SHP77 treated with DMSO at 0.1 percent for 48 hours (cell line): ENCODE results near the gene CHTF18.
"Not testable (repeated sequence)": the region's sequence is repeated elsewhere in the genome, so short reads cannot be mapped to it uniquely, and the experiment has no call there.

ENCODE experiments used
- DNase-seq: peaks from one replicate; lab custom pipeline; 2025; lab: John Stamatoyannopoulos, UW

CHTF18 gene

DNA sequence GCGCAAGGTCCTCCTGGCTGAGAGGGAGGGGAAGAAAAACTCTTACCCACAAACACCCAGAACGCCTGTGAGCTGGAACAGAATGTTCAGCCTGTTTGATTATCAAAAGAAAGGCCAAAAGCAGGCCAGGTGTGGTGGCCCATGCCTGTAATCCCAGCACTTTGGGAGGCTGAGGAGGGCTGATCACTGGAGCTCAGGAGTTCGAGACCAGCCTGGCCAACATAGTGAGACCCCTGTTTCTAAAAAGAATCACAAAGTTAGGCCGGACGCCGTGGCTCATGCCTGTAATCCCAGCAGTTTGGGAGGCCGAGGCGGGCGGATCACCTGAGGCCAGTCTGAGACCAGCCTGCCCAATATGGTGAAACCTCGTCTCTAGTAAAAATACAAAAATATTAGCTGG, 12.1 kb upstream of the CHTF18 start:
- not testable (repeated sequence) for DNase-seq

DNA sequence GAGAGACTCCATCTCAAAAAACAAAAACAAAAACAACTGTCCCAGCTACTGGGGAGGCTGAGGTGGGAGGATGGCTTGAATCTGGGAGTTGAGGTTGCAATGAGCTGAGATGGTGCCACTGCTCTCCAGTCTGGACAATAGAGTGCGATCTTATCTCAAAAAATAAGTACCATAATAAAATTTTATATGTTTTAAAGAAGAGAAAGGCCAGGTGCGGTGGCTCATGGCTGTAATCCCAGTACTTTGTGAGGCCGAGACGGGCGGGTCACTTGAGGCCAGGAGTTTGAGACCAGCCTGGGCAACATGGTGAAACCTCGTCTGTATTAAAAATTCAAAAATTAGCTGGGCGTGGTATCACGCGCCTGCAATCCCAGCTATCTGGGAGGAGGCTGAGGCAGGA, 11.6 kb upstream of the CHTF18 start:
- no peak for DNase-seq

DNA sequence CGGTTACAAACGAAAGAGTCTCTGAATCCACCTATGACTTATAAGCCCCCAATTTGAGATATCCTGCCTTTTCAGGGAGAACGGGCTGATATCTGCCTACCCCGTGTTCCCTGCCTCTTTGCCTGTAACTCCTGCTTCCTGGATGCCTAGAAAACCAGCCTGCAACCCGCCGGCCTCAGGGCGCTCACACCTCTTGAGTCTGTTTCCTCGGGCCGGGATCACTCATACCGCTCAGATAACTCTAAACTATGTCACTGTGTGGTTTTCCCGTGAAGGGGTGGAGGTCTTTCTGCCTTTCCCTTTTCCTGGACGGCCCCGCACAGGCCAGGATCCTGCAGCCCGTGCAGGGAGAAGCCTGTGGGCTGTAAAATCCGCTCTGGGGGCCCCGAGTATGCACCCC, 10.6 kb upstream of the CHTF18 start:
- no peak for DNase-seq

DNA sequence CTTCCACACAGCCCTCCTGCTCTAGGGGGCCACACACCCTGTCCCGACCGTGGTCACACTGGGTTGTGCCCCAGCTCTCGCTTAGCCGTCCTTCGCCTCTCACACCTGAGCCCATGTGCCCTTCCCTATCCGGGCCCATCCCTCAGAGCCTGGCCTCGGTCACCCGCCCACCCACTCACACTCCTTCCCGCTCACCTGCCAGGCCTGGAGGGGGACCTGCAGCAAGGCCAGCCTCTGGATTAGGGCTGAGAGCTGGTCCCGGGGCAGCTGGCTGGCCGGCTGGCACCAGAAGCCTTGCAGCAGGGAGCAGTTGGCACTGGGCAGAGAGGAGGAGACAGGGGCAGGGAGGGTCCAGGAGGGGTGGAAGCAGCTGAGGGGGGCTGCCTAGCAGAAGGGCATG, 10.0 kb upstream of the CHTF18 start:
- no peak for DNase-seq

DNA sequence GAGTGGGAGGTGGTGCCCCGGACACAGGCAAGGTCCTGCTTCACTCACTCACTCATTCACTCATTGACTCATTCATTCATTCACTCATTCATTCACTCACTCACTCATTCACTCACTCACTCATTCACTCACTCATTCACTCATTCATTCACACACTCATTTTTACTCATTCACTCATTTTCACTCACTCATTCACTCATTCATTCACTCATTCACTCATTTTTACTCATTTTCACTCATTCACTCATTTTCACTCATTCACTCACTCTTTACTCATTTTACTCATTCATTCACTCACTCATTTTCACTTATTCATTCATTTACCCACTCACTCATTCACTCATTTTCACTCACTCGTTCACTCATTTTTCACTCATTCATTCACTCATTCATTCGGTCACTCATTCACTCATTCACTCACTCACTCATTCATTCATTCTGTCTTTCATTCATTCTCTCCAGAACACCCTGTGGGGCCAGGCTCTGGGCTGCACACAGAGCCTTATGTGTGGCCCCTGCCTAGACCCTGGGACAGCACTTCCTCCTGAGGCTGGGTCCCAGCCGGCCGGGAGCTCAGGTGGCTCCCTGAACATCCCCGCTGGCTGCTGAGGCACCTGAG, 9.4 kb upstream of the CHTF18 start:
- no peak for DNase-seq

DNA sequence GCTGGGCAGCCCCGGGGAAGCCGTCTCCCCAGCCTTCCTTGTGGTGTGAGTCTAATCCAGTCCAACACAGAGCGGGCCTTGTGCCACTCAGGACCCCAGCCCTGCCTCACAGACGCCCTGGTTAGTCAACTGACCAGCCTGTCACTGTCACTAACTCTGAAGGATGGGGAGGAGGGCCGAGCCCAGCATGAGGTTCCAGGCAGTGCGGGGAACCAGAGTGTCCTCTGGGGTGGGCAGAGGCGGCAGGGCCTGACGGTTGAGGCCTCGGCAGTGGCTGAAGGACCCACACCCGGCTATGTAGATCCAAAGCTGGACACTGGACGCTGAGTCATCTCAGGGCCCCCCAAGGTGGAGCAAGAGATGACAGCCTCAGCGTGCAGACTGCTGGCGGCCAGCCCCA, 8.9 kb upstream of the CHTF18 start:
- no peak for DNase-seq

DNA sequence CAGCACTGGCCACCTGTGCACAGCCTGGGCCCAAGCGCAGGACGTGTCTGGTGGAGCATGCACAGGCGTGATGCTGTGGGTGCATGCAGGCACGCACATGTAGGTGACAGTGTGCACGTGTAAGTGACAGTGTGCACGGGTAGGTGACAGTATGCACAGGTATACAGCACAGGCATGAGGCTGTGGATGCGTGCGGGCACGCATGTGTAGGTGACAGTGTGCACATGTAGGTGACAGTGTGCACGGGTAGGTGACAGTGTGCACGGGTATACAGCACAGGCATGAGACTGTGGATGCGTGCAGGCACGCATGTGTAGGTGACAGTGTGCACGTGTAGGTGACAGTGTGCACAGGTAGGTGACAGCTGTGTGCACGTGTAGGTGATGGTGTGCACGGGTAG, 8.1 kb upstream of the CHTF18 start:
- no peak for DNase-seq

DNA sequence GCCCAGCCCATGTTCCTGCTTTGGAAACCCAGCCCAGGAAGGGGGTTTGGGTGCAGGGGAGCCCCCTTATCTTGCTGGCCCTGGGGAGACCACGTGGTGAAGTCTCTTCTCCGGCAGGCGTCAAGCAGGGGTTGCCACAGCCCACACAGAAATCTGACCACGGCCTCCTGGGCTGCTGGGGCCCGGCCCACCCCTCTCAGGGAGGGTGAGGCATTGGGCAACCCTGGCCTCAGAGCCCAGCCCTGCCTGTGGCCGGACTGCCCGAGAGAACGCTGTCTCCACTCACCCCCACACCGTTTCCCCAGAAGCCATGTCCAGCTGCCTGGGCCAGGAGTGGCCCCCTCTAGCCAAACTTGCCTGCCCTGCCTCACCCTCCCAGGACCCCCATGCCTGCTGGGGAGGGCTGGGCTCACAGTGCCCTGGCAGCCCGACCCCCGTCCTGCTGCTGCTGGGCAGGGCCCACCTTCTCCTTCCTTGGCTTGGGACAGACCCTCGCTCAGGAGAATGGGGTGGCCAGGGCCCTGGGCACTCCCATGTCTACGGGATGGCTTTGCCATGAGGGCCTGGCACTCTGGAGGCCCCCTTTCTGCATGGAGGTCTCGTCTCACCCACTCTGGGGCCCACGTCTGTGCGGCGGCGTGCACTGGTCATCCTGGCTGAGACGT, 6.9 kb upstream of the CHTF18 start:
- no peak for DNase-seq

DNA sequence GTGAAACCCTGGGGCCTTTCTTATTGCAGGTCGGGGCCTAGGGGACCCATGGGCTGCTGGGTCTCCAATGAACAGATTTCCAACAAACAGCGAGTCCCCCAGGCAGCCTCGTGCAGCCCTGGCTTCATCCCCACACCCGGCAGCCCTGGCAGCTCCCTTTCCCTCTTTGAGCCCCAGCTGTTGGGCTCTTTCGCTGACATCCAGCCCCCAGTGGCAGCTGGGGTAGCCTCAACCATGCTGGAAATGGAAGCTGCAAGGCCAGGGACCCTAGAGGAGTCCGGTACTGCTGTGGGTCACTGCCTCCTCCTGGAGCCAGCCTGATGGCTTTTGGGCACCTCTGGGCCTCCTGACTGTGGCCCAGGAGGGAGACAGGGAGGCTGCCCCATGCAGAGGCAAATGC, 6.2 kb upstream of the CHTF18 start:
- DNase-seq: no peak

DNA sequence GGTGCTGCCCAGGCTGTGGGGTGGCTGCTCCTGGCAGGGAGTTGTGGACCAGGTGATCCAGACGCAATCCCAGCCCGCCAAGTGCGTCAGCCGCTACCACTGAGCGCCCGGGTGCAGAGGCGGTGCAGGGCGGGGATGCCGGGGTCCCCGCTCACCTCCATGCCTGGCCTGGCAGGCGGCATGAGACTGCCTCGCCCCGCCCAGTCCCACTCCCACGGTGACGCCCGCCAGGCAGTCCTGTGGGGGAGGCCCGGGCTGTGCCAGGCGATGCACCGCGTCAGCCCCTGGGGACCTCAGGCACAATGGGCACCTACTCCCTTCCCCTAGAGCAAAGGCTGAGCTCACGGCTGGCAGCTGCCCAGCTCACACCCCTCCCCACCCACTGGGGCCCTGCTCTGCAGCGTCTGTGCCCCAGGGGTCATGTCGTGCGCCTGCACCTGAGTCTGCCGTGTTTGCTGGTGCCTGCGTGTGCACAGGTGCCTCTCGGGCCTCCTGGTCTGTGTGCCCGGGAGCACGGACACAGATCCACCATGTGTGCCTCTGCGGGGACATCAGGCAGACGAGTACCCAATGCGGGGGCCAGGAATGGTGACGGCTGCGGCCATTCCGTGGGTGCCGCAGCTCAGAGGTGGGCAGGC, 5.5 kb upstream of the CHTF18 start:
- DNase-seq: no peak

DNA sequence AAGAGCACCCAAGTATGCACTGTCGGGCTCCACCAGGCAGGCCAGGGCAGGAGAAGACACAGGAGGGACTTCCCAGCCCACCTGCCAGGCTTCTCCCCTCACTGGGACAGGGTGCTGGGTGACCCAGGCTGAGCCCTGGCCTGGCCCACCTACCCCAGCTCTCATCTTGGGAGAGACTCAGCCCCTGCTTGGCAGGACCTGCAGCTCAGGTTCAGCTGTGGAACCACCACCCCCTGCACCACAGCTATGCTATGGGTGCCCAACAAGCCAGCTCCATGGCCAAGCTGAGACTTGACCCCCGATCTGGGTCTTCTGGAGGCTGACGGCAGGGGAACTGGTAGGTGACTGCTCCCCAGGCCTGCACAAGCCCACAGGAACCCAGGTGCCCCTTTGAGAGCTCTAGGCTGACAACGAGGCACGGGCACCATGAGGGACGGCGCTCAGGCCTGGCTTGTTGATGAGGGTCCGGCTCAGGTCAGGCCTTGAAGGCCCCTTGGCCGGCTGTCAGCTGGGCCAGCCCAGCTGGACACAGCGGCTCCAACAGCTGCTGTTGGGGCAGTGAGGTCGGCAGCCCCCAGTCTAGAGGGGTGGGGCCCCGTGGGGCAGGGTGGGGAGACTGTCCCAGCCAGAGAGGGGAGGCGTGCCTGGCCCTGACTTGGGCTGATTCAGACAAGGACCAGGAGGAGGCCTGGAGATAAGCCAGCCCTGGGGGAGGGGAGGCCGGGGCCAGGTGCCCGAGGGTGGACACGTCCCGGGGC, 4.8 kb upstream of the CHTF18 start:
- DNase-seq: no peak

DNA sequence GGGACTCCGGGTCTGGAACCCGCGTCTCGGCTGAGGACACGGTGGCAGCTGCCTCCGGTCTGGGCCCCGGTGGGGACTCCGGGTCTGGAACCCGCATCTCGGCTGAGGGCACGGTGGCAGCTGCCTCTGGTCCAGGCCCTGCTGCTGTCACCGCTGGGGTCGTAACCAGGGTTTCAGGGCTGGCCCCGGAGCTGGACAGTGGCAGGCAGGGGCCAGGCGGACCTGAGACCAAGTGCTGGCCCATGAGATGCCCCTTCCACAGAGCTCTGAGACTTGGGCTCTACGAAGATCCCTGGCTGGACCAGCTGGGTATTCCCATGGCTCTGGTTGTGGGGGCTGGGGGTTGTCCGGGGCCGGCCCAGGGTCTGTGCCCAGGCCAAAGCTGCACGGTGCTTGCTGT, 4.0 kb upstream of the CHTF18 start:
- no peak for DNase-seq

DNA sequence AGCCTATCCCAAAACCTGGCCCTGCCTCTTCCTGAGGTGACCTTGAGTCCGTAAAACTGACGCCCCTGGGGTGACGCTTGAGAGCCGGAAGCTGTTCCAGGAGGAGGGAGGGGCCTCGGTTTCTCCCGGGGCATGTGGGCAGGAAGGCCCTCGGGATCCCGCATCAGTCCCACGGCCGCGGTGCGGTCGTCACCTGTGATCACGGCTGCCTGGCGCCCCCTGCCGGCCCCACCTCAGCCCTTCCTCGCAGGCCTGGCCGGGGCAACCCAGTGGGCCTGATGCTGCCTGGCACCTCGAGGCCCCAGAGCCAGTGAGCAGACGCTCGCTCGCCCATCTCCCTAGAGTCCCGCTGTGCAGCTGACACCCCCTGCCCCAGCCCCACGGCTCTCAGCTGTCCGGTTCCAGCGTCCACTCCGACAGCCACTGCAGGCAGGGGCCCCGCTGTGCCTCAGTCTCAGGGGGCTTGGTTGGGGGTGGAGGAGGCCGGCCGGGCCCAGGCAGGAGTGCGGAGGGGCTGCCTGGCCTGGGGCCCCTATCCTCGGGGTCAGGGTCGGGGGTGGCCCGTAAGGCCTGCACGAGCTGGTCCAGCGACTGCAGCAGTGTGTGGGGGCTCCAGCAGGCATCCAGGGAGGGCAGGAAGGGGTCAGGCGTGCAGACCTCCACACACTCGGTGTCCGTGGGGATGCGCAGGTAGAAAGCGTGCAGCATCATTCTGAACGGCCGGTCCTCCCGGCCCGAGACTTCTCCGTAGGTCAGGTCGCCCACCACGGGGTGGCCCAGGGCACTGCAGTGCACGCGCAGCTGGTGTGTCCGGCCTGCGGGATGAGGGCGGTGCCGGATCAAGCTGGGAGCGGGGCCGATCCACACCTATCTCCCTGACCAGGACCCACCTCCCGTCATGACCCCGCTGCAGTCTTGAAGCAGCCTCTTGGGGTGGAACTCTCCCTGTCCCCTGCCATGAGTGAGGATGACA, 2.6 kb upstream of the CHTF18 start:
- DNase-seq: peak; percentile 15

DNA sequence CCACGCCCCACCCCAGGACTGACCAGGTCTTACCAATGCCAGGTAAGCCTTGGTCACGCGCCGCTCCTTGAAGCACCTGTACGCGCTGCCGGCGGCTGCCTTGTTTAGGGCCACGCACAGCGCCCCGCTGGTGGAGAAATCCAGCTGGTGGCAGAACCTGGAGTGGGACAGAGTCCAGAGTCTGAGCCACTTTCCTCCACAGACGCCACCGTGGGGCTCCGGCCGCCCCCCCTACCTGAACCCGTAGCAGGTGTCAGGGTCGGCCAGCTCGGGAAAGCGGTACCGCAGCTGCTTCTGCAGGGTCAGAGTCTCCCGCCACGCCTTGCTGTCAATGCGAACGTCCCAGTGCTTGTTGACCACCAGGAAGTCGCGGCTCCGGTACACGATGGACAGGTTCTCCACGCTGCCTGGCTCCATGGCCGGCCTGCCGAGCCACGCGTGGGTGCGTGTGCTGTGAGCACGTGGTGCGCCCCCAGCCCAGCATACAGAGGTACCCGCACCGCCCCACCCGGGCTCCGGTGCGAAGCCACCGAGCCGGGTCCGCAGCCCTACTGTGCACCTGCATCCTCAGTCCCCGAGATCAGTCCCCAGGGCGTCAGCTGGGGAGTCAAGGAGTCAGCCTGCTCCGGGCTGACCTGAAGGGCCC, 976 bp upstream of the CHTF18 start:
- DNase-seq: no peak

DNA sequence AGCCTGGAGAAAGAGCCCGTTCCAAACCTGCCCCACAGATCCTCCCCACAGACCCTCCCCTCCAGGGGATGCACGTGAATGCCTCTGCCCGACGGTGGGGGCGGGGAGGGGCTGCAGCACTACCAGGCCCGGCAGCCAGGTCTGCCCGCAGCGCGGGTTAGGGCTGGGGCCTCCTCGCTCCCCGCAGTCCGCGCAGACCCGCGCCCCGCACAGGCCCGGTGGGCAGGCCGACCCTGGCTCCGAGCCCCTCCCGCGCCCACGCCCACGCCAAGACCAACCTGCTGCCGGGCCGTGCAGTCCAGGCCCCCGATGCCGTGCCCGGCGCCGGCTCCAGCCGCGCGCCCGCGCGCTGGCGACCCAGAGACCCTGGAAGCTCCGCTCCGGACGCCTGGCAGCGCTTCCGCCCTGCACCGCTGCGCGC, 432 bp upstream of the CHTF18 start, which contains the start of gene RPUSD1:
TSS of gene RPUSD1 (minus strand) at position 404 of the 421 bp plus-strand sequence. CDS start 644 bp downstream, outside the sequence.
- DNase-seq: no peak

DNA sequence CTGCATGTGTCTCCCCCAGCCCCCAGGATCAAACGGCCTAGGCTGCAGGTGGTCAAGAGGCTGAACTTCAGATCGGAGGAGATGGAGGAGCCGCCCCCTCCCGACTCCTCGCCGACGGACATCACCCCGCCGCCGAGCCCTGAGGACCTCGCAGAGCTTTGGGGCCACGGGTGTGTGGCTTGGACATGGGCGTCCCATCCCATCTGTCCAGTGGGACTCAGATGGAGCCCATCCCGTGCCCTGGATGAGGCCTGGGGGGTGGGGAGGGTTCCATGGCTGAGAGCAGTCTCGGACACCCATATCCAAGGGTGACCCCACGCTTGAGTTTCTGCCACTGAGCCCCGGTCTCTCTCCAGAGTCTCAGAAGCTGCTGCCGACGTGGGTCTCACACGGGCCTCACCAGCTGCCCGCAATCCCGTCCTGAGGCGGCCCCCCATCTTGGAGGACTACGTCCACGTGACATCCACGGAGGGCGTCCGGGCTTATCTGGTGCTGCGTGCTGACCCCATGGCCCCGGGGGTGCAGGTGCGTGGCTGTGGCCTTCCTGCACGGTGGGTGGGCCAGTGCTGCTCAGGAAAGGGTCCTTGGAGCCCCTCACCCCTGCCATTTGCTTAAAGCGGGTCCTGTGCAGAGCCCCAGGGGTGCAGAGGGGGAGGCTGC, 901 bp downstream of the CHTF18 start:
- DNase-seq: no peak

DNA sequence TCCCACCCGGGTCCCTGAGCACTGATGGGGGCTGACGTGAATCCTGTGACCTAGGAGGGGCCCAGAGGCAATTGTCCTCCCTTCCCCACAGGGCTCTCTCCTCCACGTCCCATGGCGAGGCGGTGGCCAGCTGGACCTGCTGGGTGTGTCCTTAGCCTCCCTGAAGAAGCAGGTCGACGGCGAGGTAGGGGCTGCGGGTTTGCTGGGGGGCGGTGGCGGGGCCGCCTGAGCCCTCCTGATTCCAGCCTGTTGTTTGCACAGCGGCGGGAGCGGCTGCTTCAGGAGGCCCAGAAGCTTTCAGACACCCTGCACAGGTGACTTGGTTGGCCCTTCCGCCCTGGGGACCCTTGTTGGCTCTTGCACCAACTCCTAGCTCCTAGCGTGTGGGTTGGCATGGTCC, 1.7 kb downstream of the CHTF18 start:
- DNase-seq: no peak

DNA sequence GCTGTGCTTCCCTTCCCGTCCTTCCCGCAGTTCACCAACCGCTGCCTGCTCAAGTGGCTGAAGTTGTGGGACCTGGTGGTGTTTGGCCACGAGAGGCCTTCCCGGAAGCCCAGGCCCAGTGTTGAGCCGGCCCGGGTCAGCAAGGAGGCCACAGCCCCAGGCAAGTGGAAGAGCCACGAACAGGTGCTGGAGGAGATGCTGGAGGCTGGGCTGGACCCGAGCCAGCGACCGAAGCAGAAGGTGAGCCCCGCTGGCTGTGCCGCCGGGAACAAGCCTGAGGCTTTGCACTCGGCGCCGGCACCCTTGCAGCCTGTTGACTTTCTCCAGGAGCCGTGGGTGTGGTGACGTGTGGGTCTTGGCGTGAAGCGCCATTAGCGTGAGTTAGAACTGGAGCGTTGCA, 2.7 kb downstream of the CHTF18 start:
- DNase-seq: no peak

DNA sequence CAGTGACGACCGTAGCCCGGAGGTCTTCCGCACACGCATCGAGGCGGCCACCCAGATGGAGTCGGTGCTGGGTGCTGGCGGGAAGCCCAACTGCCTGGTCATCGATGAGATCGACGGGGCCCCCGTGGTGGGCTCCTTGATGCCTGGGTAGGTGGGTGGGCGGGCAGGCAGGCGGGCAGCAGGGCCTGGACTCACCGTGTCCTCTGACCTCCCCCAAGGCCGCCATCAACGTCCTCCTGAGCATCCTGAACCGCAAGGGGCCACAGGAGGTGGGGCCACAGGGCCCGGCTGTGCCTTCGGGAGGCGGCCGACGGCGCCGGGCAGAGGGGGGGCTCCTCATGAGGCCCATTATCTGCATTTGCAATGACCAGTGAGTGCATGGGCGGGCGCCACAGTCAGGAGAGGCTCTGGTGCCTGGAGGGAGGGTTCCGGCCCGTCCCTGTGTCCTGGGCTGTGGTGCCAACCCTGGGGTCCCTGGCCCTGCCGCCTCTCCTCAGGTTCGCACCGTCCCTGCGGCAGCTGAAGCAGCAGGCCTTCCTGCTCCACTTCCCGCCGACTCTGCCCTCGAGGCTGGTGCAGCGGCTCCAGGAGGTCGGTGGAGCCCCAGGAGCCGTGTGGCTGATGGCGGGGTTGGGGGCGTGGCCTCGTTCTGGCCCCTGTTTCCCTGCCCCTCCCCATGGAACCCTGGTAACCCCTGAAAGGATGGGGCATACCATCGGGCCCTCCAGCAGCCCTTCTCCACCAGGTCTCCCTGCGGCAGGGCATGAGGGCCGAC, 4.0 kb downstream of the CHTF18 start:
- no peak for DNase-seq

DNA sequence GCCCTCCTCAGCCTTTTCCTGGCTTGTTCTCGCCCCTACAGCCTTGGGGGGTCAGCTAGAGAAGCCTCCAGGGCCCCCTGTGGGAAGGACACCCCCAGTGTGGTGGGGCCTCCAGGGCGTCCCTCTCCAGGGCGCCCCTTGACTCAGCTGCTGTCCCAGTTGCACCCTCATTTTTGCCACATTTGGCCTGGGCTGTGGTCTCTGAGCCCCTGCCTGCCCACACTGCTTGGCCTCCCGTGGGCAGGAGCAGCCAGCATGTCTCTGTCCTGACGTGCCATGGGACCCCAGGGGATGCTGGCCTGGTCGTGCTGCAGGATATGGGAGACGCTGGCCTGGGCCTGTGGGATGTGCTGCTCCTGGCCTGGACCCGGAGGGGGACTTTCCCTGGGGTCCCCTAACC, 5.0 kb downstream of the CHTF18 start:
- no peak for DNase-seq
